Astrocyte (in vitro differentiated cells and primary cell): ENCODE results near the gene ZMYND15. TPM values are rescaled to one million over a fixed set of nuclear protein-coding genes. Genes with fewer than 3 reads are reported as not detected.

Experiments
- DNase-seq: peaks from one replicate; pipeline ENCODE4 v3.0.0-alpha.2; 2010; ENCODE audit warnings: low read depth
- FAIRE-seq: peaks from 2 replicates; lab custom pipeline; 2011; peaks lifted over from hg19 to GRCh38; lab: Jason Lieb, UNC
- H2AFZ ChIP-seq: 2 replicates; pipeline ENCODE4 v1.6.0; 2012; ENCODE audit warnings: low read depth, low read length, inconsistent platforms
- H3K27ac ChIP-seq: 2 replicates; pipeline ENCODE4 v1.5.1; 2011; ENCODE audit warnings: low read depth, low read length, inconsistent platforms
- H3K27me3 ChIP-seq: 2 replicates; pipeline ENCODE4 v1.6.0; 2011; ENCODE audit warnings: low read length, inconsistent platforms; ENCODE audit not compliant: insufficient read depth
- H3K36me3 ChIP-seq: 2 replicates; pipeline ENCODE4 v1.5.1; 2011; ENCODE audit warnings: low read length, inconsistent platforms; ENCODE audit not compliant: insufficient read depth
- H3K4me1 ChIP-seq: 2 replicates; pipeline ENCODE4 v1.5.1; 2011; ENCODE audit warnings: low read length, inconsistent platforms; ENCODE audit not compliant: insufficient read depth
- H3K4me2 ChIP-seq: 2 replicates; pipeline ENCODE4 v1.6.0; 2012; ENCODE audit warnings: low read length, inconsistent platforms
- H3K4me3 ChIP-seq: 2 replicates; pipeline ENCODE4 v1.5.1; 2011; ENCODE audit warnings: low read depth, mild to moderate bottlenecking, low read length, inconsistent platforms; ENCODE audit not compliant: insufficient read depth
- H3K79me2 ChIP-seq: 2 replicates; pipeline ENCODE4 v1.6.0; 2012; ENCODE audit warnings: mild to moderate bottlenecking, low read length, inconsistent platforms; ENCODE audit not compliant: insufficient read depth
- H3K9ac ChIP-seq: 2 replicates; pipeline ENCODE4 v1.6.0; 2012; ENCODE audit warnings: mild to moderate bottlenecking, low read length, inconsistent platforms
- H3K9me3 ChIP-seq: 2 replicates; pipeline ENCODE4 v1.5.1; 2012; ENCODE audit warnings: low read depth, mild to moderate bottlenecking, low read length, inconsistent platforms; ENCODE audit not compliant: insufficient read depth
- H4K20me1 ChIP-seq: 2 replicates; pipeline ENCODE4 v1.6.0; 2012; ENCODE audit warnings: low read length, inconsistent platforms; ENCODE audit not compliant: insufficient read depth
- H3K27ac Mint-ChIP-seq: one replicate; pipeline ENCODE4 v1.8.0; 2021; ENCODE audit warnings: mild to moderate bottlenecking, mixed read lengths; ENCODE audit not compliant: unreplicated experiment
- H3K27me3 Mint-ChIP-seq: one replicate; pipeline ENCODE4 v1.8.0; 2021; ENCODE audit warnings: low read depth, mixed read lengths; ENCODE audit not compliant: unreplicated experiment
- H3K36me3 Mint-ChIP-seq: one replicate; pipeline ENCODE4 v1.8.0; 2021; ENCODE audit warnings: low read depth, mixed read lengths; ENCODE audit not compliant: unreplicated experiment
- H3K4me1 Mint-ChIP-seq: one replicate; pipeline ENCODE4 v1.8.0; 2021; ENCODE audit warnings: low read depth, mixed read lengths; ENCODE audit not compliant: unreplicated experiment
- H3K4me3 Mint-ChIP-seq: one replicate; pipeline ENCODE4 v1.8.0; 2021; ENCODE audit warnings: mild to moderate bottlenecking, moderate library complexity, mixed read lengths; ENCODE audit not compliant: unreplicated experiment
- H3K9me3 Mint-ChIP-seq: one replicate; pipeline ENCODE4 v1.8.0; 2021; ENCODE audit warnings: mild to moderate bottlenecking, mixed read lengths; ENCODE audit not compliant: unreplicated experiment
- EZH2 ChIP-seq: IDR thresholded peaks from 2 replicates; pipeline ENCODE4 v1.6.1; 2012; ENCODE audit warnings: mild to moderate bottlenecking, low read length, inconsistent platforms; ENCODE audit not compliant: insufficient read depth
- total RNA-seq: library from RNA; stranded (reverse); gene quantifications from 2 replicates; pipeline ENCODE4 v1.2.1, GENCODE V29; 2021
- TF ChIP-seq, protein P1 (sequence below): IDR thresholded peaks from 2 replicates; pipeline ENCODE4 v1.5.1; 2011; ENCODE audit warnings: low read depth, mild to moderate bottlenecking, inconsistent platforms, low read length, moderate library complexity; ENCODE audit not compliant: insufficient read depth

Gene ZMYND15
- total RNA-seq, 1 donor from 2014 or later: 0.09 TPM

DNA sequence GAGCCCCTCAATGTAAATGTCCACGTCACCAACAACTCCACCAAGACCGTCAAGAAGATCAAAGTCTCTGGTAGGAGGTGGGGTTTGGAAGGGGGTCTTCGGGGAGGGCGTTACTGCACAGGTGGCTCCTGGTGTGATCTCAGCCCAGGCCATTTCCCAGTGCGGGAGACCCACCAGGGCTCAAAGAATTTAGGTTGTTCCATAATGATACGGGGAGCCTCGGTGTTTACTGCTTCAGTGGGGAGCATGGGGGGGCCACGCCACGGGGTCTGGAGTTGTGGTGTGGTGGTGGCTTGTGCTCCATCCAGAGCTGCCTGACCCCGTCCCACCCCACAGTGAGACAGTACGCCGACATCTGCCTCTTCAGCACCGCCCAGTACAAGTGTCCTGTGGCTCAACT, 21.4 kb upstream of the ZMYND15 start:
- Histone ChIP-seq H3K4me3 (no peak overlapping the region), H4K20me1 (no peaks in the 10 kb centered on the region), H3K36me3 (no peaks in the 10 kb centered on the region), H3K79me2 (no peaks in the 10 kb centered on the region), H3K4me2 (no peak overlapping the region), H3K27ac (no peak overlapping the region), H3K9me3 (no peaks in the 10 kb centered on the region), H3K9ac (no peak overlapping the region), H2AFZ (no peak overlapping the region), H3K27me3 (no peaks in the 10 kb centered on the region), H3K4me1 (peaks cover 9% of the 10 kb centered on the region)
- FAIRE-seq (no peak), DNase-seq (no peak)
- Mint-ChIP-seq H3K27ac (no peak overlapping the region), H3K4me1 (no peaks in the 10 kb centered on the region), H3K36me3 (peaks cover 14% of the 10 kb centered on the region), H3K27me3 (peaks cover 8% of the 10 kb centered on the region), H3K4me3 (peak overlapping the region; percentile 14), H3K9me3 (peaks cover 3% of the 10 kb centered on the region)
- TF ChIP-seq, protein P1, sequence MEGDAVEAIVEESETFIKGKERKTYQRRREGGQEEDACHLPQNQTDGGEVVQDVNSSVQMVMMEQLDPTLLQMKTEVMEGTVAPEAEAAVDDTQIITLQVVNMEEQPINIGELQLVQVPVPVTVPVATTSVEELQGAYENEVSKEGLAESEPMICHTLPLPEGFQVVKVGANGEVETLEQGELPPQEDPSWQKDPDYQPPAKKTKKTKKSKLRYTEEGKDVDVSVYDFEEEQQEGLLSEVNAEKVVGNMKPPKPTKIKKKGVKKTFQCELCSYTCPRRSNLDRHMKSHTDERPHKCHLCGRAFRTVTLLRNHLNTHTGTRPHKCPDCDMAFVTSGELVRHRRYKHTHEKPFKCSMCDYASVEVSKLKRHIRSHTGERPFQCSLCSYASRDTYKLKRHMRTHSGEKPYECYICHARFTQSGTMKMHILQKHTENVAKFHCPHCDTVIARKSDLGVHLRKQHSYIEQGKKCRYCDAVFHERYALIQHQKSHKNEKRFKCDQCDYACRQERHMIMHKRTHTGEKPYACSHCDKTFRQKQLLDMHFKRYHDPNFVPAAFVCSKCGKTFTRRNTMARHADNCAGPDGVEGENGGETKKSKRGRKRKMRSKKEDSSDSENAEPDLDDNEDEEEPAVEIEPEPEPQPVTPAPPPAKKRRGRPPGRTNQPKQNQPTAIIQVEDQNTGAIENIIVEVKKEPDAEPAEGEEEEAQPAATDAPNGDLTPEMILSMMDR: no peak
- no peak for TF ChIP-seq EZH2

DNA sequence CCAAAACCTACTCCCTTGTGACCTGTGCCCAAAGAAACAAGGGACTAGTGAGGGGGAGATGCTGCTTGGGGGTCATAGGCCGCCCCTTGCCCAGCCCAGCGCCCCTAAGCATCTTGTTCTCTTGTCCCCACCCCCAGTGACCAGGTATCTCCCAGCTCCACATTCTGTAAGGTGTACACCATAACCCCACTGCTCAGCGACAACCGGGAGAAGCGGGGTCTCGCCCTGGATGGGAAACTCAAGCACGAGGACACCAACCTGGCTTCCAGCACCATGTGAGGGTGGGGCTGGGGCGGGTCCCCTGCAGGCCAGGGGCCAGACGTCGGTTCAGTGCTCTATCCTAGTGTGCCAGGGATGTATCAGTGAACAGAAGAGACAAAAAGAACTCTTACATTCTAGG, 20.5 kb upstream of the ZMYND15 start:
- Histone ChIP-seq H3K9ac (no peak overlapping the region), H3K4me1 (peaks cover 9% of the 10 kb centered on the region), H2AFZ (no peak overlapping the region), H3K79me2 (no peaks in the 10 kb centered on the region), H3K27me3 (no peaks in the 10 kb centered on the region), H3K4me3 (no peak overlapping the region), H3K9me3 (no peaks in the 10 kb centered on the region), H3K36me3 (no peaks in the 10 kb centered on the region), H4K20me1 (no peaks in the 10 kb centered on the region), H3K4me2 (no peak overlapping the region), H3K27ac (no peak overlapping the region)
- H3K9me3 Mint-ChIP-seq: peaks cover 3% of the 10 kb centered on the region
- peaks cover 5% of the 10 kb centered on the region for H3K27me3 Mint-ChIP-seq
- FAIRE-seq: no peak
- no peak overlapping the region for H3K27ac Mint-ChIP-seq
- peaks cover 14% of the 10 kb centered on the region for H3K36me3 Mint-ChIP-seq
- TF ChIP-seq, protein P1: no peak
- no peak for TF ChIP-seq EZH2
- DNase-seq: no peak
- no peak overlapping the region for H3K4me3 Mint-ChIP-seq
- no peaks in the 10 kb centered on the region for H3K4me1 Mint-ChIP-seq

DNA sequence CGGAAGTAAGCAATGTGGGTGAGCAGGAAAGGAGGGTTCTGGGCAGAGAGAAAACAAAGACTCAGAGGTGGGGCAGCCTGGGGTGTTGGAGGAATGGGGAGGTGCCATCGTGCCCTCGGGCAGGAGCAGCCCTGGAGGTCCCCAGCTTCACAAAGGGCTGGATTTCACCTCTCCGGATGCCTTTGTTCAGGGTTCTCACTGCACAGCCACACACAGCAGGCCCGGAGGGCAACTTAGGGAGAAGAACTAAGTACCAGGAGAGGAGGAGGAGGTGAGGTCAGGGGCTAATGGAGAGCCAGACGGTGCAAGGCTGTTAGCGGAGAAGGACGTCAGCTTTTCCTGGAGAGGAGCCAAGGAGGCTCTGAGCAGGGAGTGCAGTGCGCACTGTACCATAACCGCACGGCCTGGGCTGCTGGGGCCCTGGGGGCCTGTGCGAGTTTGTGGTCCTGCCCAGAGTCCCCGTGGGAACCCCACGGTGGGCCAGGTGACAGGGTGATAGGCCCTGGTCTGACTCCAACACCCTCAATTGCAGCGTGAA, 19.9 kb upstream of the ZMYND15 start:
- Histone ChIP-seq H3K27ac (no peak overlapping the region), H3K4me3 (no peak overlapping the region), H3K4me1 (peaks cover 9% of the 10 kb centered on the region), H3K79me2 (no peaks in the 10 kb centered on the region), H4K20me1 (no peaks in the 10 kb centered on the region), H2AFZ (no peak overlapping the region), H3K27me3 (no peaks in the 10 kb centered on the region), H3K9ac (no peak overlapping the region), H3K9me3 (no peaks in the 10 kb centered on the region), H3K36me3 (no peaks in the 10 kb centered on the region), H3K4me2 (no peak overlapping the region)
- Mint-ChIP-seq H3K4me3 (no peak overlapping the region), H3K4me1 (no peaks in the 10 kb centered on the region), H3K9me3 (peaks cover 3% of the 10 kb centered on the region), H3K27me3 (peaks cover 3% of the 10 kb centered on the region), H3K27ac (no peak overlapping the region), H3K36me3 (peaks cover 14% of the 10 kb centered on the region)
- DNase-seq (no peak), FAIRE-seq (no peak)
- TF ChIP-seq, protein P1: no peak
- no peak for TF ChIP-seq EZH2
